OCI-LY7 (cell line): Measurements from ENCODE around the gene ABHD12.

Source experiments
- CTCF ChIP-seq: fragments of 200-600 bp; sonication (generic); conservative IDR thresholded peaks from 2 replicates; pipeline ENCODE4 v1.5.1; 2014; ENCODE audit warnings: mild to moderate bottlenecking, antibody characterized with exemption, low read length, moderate library complexity, mixed read lengths
- EZH2phosphoT487 ChIP-seq: fragments of 200-600 bp; sonication (generic); IDR thresholded peaks from 2 replicates; pipeline ENCODE4 v1.6.1; 2018; ENCODE audit warnings: low read depth, borderline replicate concordance, mild to moderate bottlenecking, mixed run types, antibody characterized with exemption, low read length, moderate library complexity, mixed read lengths

- TF ChIP-seq CTCF = no peak
- no peak for TF ChIP-seq EZH2phosphoT487
Observed at GRCh38 chr20:25287631-25288290, 102.9 kb downstream of the ABHD12 start.
